ENCODE data around the gene OR51S1.
"Not testable (repeated sequence)": the region's sequence is repeated elsewhere in the genome, so short reads cannot be mapped to it uniquely, and the experiment has no call there.

OR51S1 gene

DNA sequence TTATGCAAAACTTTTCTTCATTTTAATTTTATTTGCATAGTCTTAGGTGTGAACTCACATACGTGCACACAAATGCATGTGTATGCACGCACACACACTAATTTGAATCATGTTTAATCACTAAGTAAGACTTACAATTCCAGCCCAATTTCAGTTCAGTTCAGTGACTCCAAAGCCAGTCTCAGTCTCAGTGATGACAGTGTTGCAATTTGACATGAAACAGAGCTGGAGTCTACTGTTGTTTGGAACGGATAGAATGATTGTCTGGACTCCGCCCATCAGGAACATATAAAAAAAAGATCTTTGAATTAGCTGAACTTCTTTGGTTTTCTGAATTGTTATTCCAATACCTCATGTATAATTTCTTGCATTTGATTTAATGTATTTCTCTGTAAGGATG is 14.9 kb upstream of the OR51S1 start:
- H3K36me3 ChIP-seq (ENCODE audit: control insufficient read depth in 5 of 5, insufficient read depth in 5 of 5, low read length in 5 of 5), result no peaks in the 10 kb centered on the region
- H3K9ac ChIP-seq (ENCODE audit: low read length in 5 of 5), result no peak overlapping the region
- H3K27ac ChIP-seq (ENCODE audit: low read depth, low read length), result no peak overlapping the region
- H3K4me1 ChIP-seq (ENCODE audit: control insufficient read depth in 5 of 5, insufficient read depth in 5 of 5, low read length in 5 of 5), result no peaks in the 10 kb centered on the region
- no peaks in the 10 kb centered on the region for H3K27me3 ChIP-seq (ENCODE audit: control insufficient read depth in 5 of 5, insufficient read depth in 4 of 5, low read length in 5 of 5)
- no peak overlapping the region for H3K4me3 ChIP-seq (ENCODE audit: low read depth in 1 of 5, low read length in 5 of 5)
- peaks cover 0 to 4% (median 0%) of the 10 kb centered on the region in 5 donors for H3K9me3 ChIP-seq (ENCODE audit: control insufficient read depth in 5 of 5, low read length in 5 of 5)

GRCh38 chr11:4862447-4863236 is 13.6 kb upstream of the OR51S1 start:
- Histone ChIP-seq H3K27ac (ENCODE audit: low read depth, low read length) (no peak overlapping the region), H3K36me3 (ENCODE audit: control insufficient read depth in 5 of 5, insufficient read depth in 5 of 5, low read length in 5 of 5) (no peaks in the 10 kb centered on the region), H3K9me3 (ENCODE audit: control insufficient read depth in 5 of 5, low read length in 5 of 5) (peaks cover 0 to 2% (median 0%) of the 10 kb centered on the region in 5 donors), H3K9ac (ENCODE audit: low read length in 5 of 5) (no peak overlapping the region), H3K4me3 (ENCODE audit: low read depth in 1 of 5, low read length in 5 of 5) (no peak overlapping the region), H3K27me3 (ENCODE audit: control insufficient read depth in 5 of 5, insufficient read depth in 4 of 5, low read length in 5 of 5) (no peaks in the 10 kb centered on the region), H3K4me1 (ENCODE audit: control insufficient read depth in 5 of 5, insufficient read depth in 5 of 5, low read length in 5 of 5) (no peaks in the 10 kb centered on the region)

DNA sequence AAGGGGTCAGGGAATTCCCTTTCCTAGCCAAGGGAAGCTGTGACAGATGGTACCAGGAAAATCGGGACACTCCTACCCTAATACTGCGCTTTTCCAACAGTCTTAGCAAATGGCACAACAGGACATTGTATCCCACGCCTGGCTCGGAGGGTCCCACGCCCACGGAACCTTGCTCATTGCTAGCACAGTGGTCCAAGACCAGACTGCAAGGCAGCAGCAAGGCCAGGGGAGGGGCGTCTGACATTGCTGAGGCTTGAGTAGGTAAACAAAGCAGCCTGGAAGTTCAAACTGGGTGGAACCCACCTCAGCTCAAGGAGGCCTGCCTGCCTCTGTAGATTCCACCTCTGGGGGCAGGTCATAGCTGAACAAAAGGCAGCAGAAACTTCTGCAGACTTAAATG is 5.3 kb upstream of the OR51S1 start:
- H3K9ac ChIP-seq (ENCODE audit: low read length in 5 of 5); H3K27ac ChIP-seq (ENCODE audit: low read depth, low read length); H3K4me3 ChIP-seq (ENCODE audit: low read depth in 1 of 5, low read length in 5 of 5); H3K36me3 ChIP-seq (ENCODE audit: control insufficient read depth in 5 of 5, insufficient read depth in 5 of 5, low read length in 5 of 5); H3K4me1 ChIP-seq (ENCODE audit: control insufficient read depth in 5 of 5, insufficient read depth in 5 of 5, low read length in 5 of 5); H3K27me3 ChIP-seq (ENCODE audit: control insufficient read depth in 5 of 5, insufficient read depth in 4 of 5, low read length in 5 of 5); H3K9me3 ChIP-seq (ENCODE audit: control insufficient read depth in 5 of 5, low read length in 5 of 5): not testable (repeated sequence)

- Histone ChIP-seq H3K27me3 (ENCODE audit: control insufficient read depth in 5 of 5, insufficient read depth in 4 of 5, low read length in 5 of 5) (no peaks in the 10 kb centered on the region), H3K4me3 (ENCODE audit: low read depth in 1 of 5, low read length in 5 of 5) (no peak overlapping the region)
These were observed 2.0 kb upstream of the OR51S1 start for GRCh38 chr11:4851033-4851432.

DNA sequence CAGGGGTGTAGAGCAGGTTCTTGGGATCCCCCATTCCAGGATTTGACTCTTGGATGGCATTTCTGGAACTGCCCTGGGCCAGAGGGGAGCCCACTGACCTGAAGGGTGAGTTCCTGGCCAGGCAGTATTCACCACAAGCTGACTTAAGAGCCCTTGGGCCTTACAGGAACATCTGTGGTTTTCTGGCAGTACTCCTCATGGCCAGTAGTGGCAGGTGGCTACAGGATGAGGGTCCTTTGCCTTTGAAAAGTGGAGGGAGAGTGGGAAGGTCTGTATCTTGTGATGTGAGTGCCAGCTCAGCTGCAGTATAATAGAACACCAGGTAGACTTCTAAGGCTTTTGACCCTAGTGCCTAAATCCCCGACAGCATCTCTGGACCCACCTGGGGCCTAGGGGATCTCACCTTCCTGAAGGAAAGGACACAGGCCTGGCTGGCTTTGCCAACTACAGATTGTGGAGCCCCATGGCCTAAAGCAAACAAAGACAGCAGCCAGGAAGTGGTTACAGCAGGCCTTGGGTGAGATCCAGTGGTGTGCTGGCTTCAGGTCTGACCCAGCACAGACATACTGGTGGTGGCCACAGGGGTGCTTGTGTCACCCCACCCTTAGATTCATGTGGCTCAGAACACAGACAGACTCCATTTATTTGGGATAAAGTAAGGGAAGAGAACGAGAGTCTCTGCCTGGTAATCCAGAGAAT is 9.0 kb downstream of the OR51S1 start:
- Histone ChIP-seq H3K9ac (ENCODE audit: low read length in 5 of 5) (no peak overlapping the region), H3K27me3 (ENCODE audit: control insufficient read depth in 5 of 5, insufficient read depth in 4 of 5, low read length in 5 of 5) (no peaks in the 10 kb centered on the region), H3K4me1 (ENCODE audit: control insufficient read depth in 5 of 5, insufficient read depth in 5 of 5, low read length in 5 of 5) (no peaks in the 10 kb centered on the region), H3K27ac (ENCODE audit: low read depth, low read length) (no peak overlapping the region), H3K9me3 (ENCODE audit: control insufficient read depth in 5 of 5, low read length in 5 of 5) (no peaks in the 10 kb centered on the region), H3K36me3 (ENCODE audit: control insufficient read depth in 5 of 5, insufficient read depth in 5 of 5, low read length in 5 of 5) (no peaks in the 10 kb centered on the region), H3K4me3 (ENCODE audit: low read depth in 1 of 5, low read length in 5 of 5) (no peak overlapping the region)

More at GRCh38 chr11:4851033-4851432, 2.0 kb upstream of the OR51S1 start:
- Histone ChIP-seq H3K9ac (ENCODE audit: low read length in 5 of 5) (no peak overlapping the region), H3K4me1 (ENCODE audit: control insufficient read depth in 5 of 5, insufficient read depth in 5 of 5, low read length in 5 of 5) (no peaks in the 10 kb centered on the region), H3K9me3 (ENCODE audit: control insufficient read depth in 5 of 5, low read length in 5 of 5) (no peaks in the 10 kb centered on the region), H3K27ac (ENCODE audit: low read depth, low read length) (no peak overlapping the region), H3K36me3 (ENCODE audit: control insufficient read depth in 5 of 5, insufficient read depth in 5 of 5, low read length in 5 of 5) (no peaks in the 10 kb centered on the region)

- Histone ChIP-seq H3K4me1 (ENCODE audit: control insufficient read depth in 5 of 5, insufficient read depth in 5 of 5, low read length in 5 of 5) (no peaks in the 10 kb centered on the region), H3K4me3 (ENCODE audit: low read depth in 1 of 5, low read length in 5 of 5) (no peak overlapping the region), H3K36me3 (ENCODE audit: control insufficient read depth in 5 of 5, insufficient read depth in 5 of 5, low read length in 5 of 5) (no peaks in the 10 kb centered on the region), H3K9me3 (ENCODE audit: control insufficient read depth in 5 of 5, low read length in 5 of 5) (no peaks in the 10 kb centered on the region), H3K27ac (ENCODE audit: low read depth, low read length) (no peak overlapping the region), H3K9ac (ENCODE audit: low read length in 5 of 5) (no peak overlapping the region), H3K27me3 (ENCODE audit: control insufficient read depth in 5 of 5, insufficient read depth in 4 of 5, low read length in 5 of 5) (no peaks in the 10 kb centered on the region)
These were observed 18.1 kb downstream of the OR51S1 start for GRCh38 chr11:4830909-4831308.

- no peak overlapping the region for H3K9ac ChIP-seq (ENCODE audit: low read length in 5 of 5)
- no peak overlapping the region for H3K27ac ChIP-seq (ENCODE audit: low read depth, low read length)
- no peaks in the 10 kb centered on the region for H3K36me3 ChIP-seq (ENCODE audit: control insufficient read depth in 5 of 5, insufficient read depth in 5 of 5, low read length in 5 of 5)
- H3K9me3 ChIP-seq (ENCODE audit: control insufficient read depth in 5 of 5, low read length in 5 of 5), result no peaks in the 10 kb centered on the region
- no peak overlapping the region for H3K4me3 ChIP-seq (ENCODE audit: low read depth in 1 of 5, low read length in 5 of 5)
- no peaks in the 10 kb centered on the region for H3K4me1 ChIP-seq (ENCODE audit: control insufficient read depth in 5 of 5, insufficient read depth in 5 of 5, low read length in 5 of 5)
- H3K27me3 ChIP-seq (ENCODE audit: control insufficient read depth in 5 of 5, insufficient read depth in 4 of 5, low read length in 5 of 5), result no peaks in the 10 kb centered on the region
These were observed 18.7 kb downstream of the OR51S1 start for GRCh38 chr11:4830346-4830745.

GRCh38 chr11:4826425-4826824 is 22.6 kb downstream of the OR51S1 start:
- no peak overlapping the region for H3K27ac ChIP-seq (ENCODE audit: low read depth, low read length)
- no peak overlapping the region for H3K4me3 ChIP-seq (ENCODE audit: low read depth in 1 of 5, low read length in 5 of 5)
- no peaks in the 10 kb centered on the region for H3K27me3 ChIP-seq (ENCODE audit: control insufficient read depth in 5 of 5, insufficient read depth in 4 of 5, low read length in 5 of 5)
- no peaks in the 10 kb centered on the region for H3K36me3 ChIP-seq (ENCODE audit: control insufficient read depth in 5 of 5, insufficient read depth in 5 of 5, low read length in 5 of 5)
- H3K4me1 ChIP-seq (ENCODE audit: control insufficient read depth in 5 of 5, insufficient read depth in 5 of 5, low read length in 5 of 5), result no peaks in the 10 kb centered on the region
- no peak overlapping the region for H3K9ac ChIP-seq (ENCODE audit: low read length in 5 of 5)
- H3K9me3 ChIP-seq (ENCODE audit: control insufficient read depth in 5 of 5, low read length in 5 of 5), result no peaks in the 10 kb centered on the region

- H3K4me1 ChIP-seq (ENCODE audit: control insufficient read depth in 5 of 5, insufficient read depth in 5 of 5, low read length in 5 of 5), result no peaks in the 10 kb centered on the region
- H3K36me3 ChIP-seq (ENCODE audit: control insufficient read depth in 5 of 5, insufficient read depth in 5 of 5, low read length in 5 of 5), result no peaks in the 10 kb centered on the region
- H3K27ac ChIP-seq (ENCODE audit: low read depth, low read length), result no peak overlapping the region
- H3K4me3 ChIP-seq (ENCODE audit: low read depth in 1 of 5, low read length in 5 of 5), result no peak overlapping the region
- H3K9ac ChIP-seq (ENCODE audit: low read length in 5 of 5), result no peak overlapping the region
- H3K9me3 ChIP-seq (ENCODE audit: control insufficient read depth in 5 of 5, low read length in 5 of 5), result no peaks in the 10 kb centered on the region
- H3K27me3 ChIP-seq (ENCODE audit: control insufficient read depth in 5 of 5, insufficient read depth in 4 of 5, low read length in 5 of 5), result no peaks in the 10 kb centered on the region
These were observed 23.9 kb downstream of the OR51S1 start for GRCh38 chr11:4825132-4825531.

DNA sequence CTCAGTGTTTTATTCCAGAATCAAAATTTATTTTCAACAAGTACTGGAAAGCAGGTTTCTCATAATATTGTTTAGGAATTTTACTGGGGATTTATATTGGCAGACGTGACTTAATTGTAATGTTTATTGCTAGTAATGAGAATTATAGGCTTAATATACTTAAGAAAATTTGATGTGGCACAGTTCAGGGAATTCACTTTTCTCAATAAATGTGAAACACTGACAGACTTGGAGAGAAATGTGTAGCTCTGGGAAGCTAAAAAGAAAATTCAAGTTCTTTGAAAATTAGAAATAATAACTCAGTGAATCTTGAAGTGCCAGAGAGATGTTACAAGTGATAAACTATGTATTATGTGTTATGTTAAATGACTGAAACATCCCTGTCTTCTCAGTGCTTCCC is 28.0 kb downstream of the OR51S1 start, which contains the start of gene OR51F2:
Gene OR51F2, plus strand, starts transcription at position 301 of the 400 bp plus-strand sequence. CDS start 101 bp downstream, outside the sequence.
- no peaks in the 10 kb centered on the region for H3K36me3 ChIP-seq (ENCODE audit: control insufficient read depth in 5 of 5, insufficient read depth in 5 of 5, low read length in 5 of 5)
- no peak within 1 kb of the TSS for H3K4me3 ChIP-seq (ENCODE audit: low read depth in 1 of 5, low read length in 5 of 5)
- no peak within 1 kb of the TSS for H3K27ac ChIP-seq (ENCODE audit: low read depth, low read length)
- H3K9ac ChIP-seq (ENCODE audit: low read length in 5 of 5), result no peak within 1 kb of the TSS
- H3K27me3 ChIP-seq (ENCODE audit: control insufficient read depth in 5 of 5, insufficient read depth in 4 of 5, low read length in 5 of 5), result no peaks in the 10 kb centered on the region
- H3K9me3 ChIP-seq (ENCODE audit: control insufficient read depth in 5 of 5, low read length in 5 of 5), result no peaks in the 10 kb centered on the region
- H3K4me1 ChIP-seq (ENCODE audit: control insufficient read depth in 5 of 5, insufficient read depth in 5 of 5, low read length in 5 of 5), result no peaks in the 10 kb centered on the region
